K562 (cell line): ENCODE data around the gene BGN.

Experiments used
- EZH2 ChIP-seq: IDR thresholded peaks from 2 replicates; pipeline ENCODE4 v1.6.1; 2012; ENCODE audit warnings: low read depth, mild to moderate bottlenecking, inconsistent platforms, low read length, borderline replicate concordance
- MTA1 ChIP-seq: fragments of 450-650 bp; IDR thresholded peaks from 2 replicates; pipeline ENCODE4 v1.6.1; 2017; ENCODE audit warnings: borderline replicate concordance
- XRCC4 ChIP-seq: IDR thresholded peaks from one replicate; pipeline ENCODE4 v1.6.1; 2011; ENCODE audit not compliant: insufficient read depth, insufficient read length; ENCODE audit errors: extremely low read depth

DNA sequence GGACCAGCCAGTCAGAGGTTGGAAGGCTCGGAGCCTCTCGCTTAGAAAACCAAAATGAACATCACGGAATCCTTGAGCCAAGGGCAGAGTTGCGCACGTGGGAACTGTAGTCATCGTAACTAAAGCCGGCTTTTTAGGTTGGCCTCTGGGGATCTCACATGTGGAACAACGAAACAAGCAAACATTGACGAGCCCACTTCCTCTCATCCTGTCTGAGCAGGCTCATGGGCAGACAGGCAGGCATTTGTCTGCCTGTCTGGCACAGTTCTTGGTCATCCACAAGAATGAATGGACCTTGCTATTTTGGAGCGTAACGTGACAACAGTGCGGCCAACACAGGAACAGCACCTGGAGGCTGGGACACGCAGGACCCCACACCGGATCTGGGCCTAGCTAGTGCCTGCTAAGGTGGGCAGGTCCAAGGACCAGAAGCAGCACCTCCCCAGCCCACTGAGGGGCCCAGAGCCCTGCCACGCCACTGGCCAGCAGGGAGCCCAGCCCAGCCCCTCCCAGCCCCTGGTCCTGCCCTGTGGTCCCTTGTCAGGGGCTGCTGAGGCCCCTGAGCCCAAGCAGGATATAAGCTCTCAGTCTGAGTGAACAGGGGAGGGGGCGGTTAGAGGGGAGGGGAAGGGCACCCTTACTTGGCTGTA lies 39.8 kb upstream of the BGN start:
- TF ChIP-seq XRCC4 (no peak), MTA1 (no peak), EZH2 (no peak)
